Retinal pigment epithelial cell (primary cell): ENCODE data around the gene VSTM2L.

Source experiments
- DNase-seq: peaks from one replicate; pipeline ENCODE4 v3.0.0-alpha.2; 2010; ENCODE audit warnings: low read depth
- H3K4me3 ChIP-seq: 2 replicates; pipeline ENCODE4 v1.5.1; 2011; ENCODE audit warnings: mild to moderate bottlenecking, low read length, control low read depth, moderate library complexity
- CTCF ChIP-seq: conservative IDR thresholded peaks from 2 replicates; pipeline ENCODE4 v1.5.1; 2011; ENCODE audit warnings: low read depth, low read length, control low read depth, inconsistent platforms

The VSTM2L gene

GRCh38 chr20:37864298-37864697, 38.6 kb upstream of the VSTM2L start:
- no peak for DNase-seq
- TF ChIP-seq CTCF, result no peak
- no peak overlapping the region for H3K4me3 ChIP-seq

- no peak for DNase-seq
- no peak overlapping the region for H3K4me3 ChIP-seq
- no peak for TF ChIP-seq CTCF
Observed at GRCh38 chr20:37866051-37866450, 36.9 kb upstream of the VSTM2L start.

- no peak for TF ChIP-seq CTCF
- DNase-seq, result no peak
- no peak overlapping the region for H3K4me3 ChIP-seq
Observed at GRCh38 chr20:37867289-37868195, 35.4 kb upstream of the VSTM2L start.

- no peak overlapping the region for H3K4me3 ChIP-seq
- TF ChIP-seq CTCF, result no peak
- no peak for DNase-seq
Observed at GRCh38 chr20:37868851-37869333, 34.0 kb upstream of the VSTM2L start.

GRCh38 chr20:37869334-37869861, 33.5 kb upstream of the VSTM2L start:
- no peak overlapping the region for H3K4me3 ChIP-seq
- TF ChIP-seq CTCF, result no peak
- no peak for DNase-seq

GRCh38 chr20:37870294-37870693, 32.6 kb upstream of the VSTM2L start:
- no peak for DNase-seq
- H3K4me3 ChIP-seq, result no peak overlapping the region
- TF ChIP-seq CTCF, result no peak

GRCh38 chr20:37871751-37872150, 31.2 kb upstream of the VSTM2L start:
- no peak for DNase-seq
- TF ChIP-seq CTCF, result no peak
- H3K4me3 ChIP-seq, result no peak overlapping the region
